ENCODE data around the gene CDON.

CDON gene

GRCh38 chr11:125979511-125979910 lies 83.2 kb downstream of the CDON start:
- Histone ChIP-seq H2AK5ac (ENCODE audit: low read length) (no peak overlapping the region), H2BK120ac (ENCODE audit: low read depth, low read length) (no peak overlapping the region), H3K79me1 (ENCODE audit: low read length) (no peaks in the 10 kb centered on the region), H3K4me3 (ENCODE audit: low read length) (no peak overlapping the region), H3K4me2 (ENCODE audit: low read length) (no peak overlapping the region), H3K4me1 (ENCODE audit: control insufficient read depth, low read depth, low read length) (no peaks in the 10 kb centered on the region), H3K18ac (ENCODE audit: low read length) (no peak overlapping the region), H3K23ac (ENCODE audit: low read length) (no peak overlapping the region), H2BK15ac (replicated peaks; ENCODE audit: low read depth) (no peak overlapping the region), H3K9ac (ENCODE audit: low read length) (no peak overlapping the region), H3K27ac (ENCODE audit: low read depth, low read length) (no peak overlapping the region), H3K56ac (ENCODE audit: low read length) (no peak overlapping the region), H3K36me3 (ENCODE audit: control insufficient read depth, insufficient read depth, low read length) (peaks cover 2% of the 10 kb centered on the region), H3K27me3 (ENCODE audit: insufficient read depth, low read length, poor library complexity) (no peaks in the 10 kb centered on the region), H4K5ac (ENCODE audit: low read length) (no peak overlapping the region), H2BK5ac (ENCODE audit: low read length) (no peak overlapping the region), H3K79me2 (ENCODE audit: control insufficient read depth, insufficient read depth, low read length) (no peaks in the 10 kb centered on the region), H4K8ac (ENCODE audit: low read depth, low read length) (no peak overlapping the region), H3K4ac (ENCODE audit: low read depth, low read length) (no peak overlapping the region)
- no CpG with 5 or more reads among the region's 3 CpGs for WGBS (ENCODE audit: extremely low coverage, insufficient coverage, low lambda C conversion rate)
- DNase-seq = no peak

- no peak overlapping the region for H3K56ac ChIP-seq (ENCODE audit: low read length)
- H4K5ac ChIP-seq (ENCODE audit: low read length) = no peak overlapping the region
- H4K8ac ChIP-seq (ENCODE audit: low read depth, low read length) = no peak overlapping the region
- no peak overlapping the region for H3K23ac ChIP-seq (ENCODE audit: low read length)
- no peak overlapping the region for H3K27ac ChIP-seq (ENCODE audit: low read depth, low read length)
- H3K27me3 ChIP-seq (ENCODE audit: insufficient read depth, low read length, poor library complexity) = no peaks in the 10 kb centered on the region
- WGBS (ENCODE audit: extremely low coverage, insufficient coverage, low lambda C conversion rate) = no CpG with 5 or more reads among the region's 3 CpGs
- H3K4me1 ChIP-seq (ENCODE audit: control insufficient read depth, low read depth, low read length) = no peaks in the 10 kb centered on the region
- no peak overlapping the region for H3K4me2 ChIP-seq (ENCODE audit: low read length)
- H2AK5ac ChIP-seq (ENCODE audit: low read length) = no peak overlapping the region
- no peak overlapping the region for H3K4ac ChIP-seq (ENCODE audit: low read depth, low read length)
- peaks cover 2% of the 10 kb centered on the region for H3K36me3 ChIP-seq (ENCODE audit: control insufficient read depth, insufficient read depth, low read length)
- H3K79me1 ChIP-seq (ENCODE audit: low read length) = no peaks in the 10 kb centered on the region
- H2BK5ac ChIP-seq (ENCODE audit: low read length) = no peak overlapping the region
- H3K4me3 ChIP-seq (ENCODE audit: low read length) = no peak overlapping the region
- no peak for DNase-seq
- no peak overlapping the region for H3K18ac ChIP-seq (ENCODE audit: low read length)
- no peaks in the 10 kb centered on the region for H3K79me2 ChIP-seq (ENCODE audit: control insufficient read depth, insufficient read depth, low read length)
- no peak overlapping the region for H2BK120ac ChIP-seq (ENCODE audit: low read depth, low read length)
- no peak overlapping the region for H2BK15ac ChIP-seq (replicated peaks; ENCODE audit: low read depth)
- no peak overlapping the region for H3K9ac ChIP-seq (ENCODE audit: low read length)
Measured at GRCh38 chr11:125978778-125979407, 83.8 kb downstream of the CDON start.

- H3K18ac ChIP-seq (ENCODE audit: low read length) = no peak overlapping the region
- H3K27me3 ChIP-seq (ENCODE audit: insufficient read depth, low read length, poor library complexity) = no peaks in the 10 kb centered on the region
- H4K5ac ChIP-seq (ENCODE audit: low read length) = no peak overlapping the region
- H3K9ac ChIP-seq (ENCODE audit: low read length) = no peak overlapping the region
- H2AK5ac ChIP-seq (ENCODE audit: low read length) = no peak overlapping the region
- no peaks in the 10 kb centered on the region for H3K79me2 ChIP-seq (ENCODE audit: control insufficient read depth, insufficient read depth, low read length)
- DNase-seq = no peak
- peaks cover under 1% of the 10 kb centered on the region for H3K36me3 ChIP-seq (ENCODE audit: control insufficient read depth, insufficient read depth, low read length)
- no peak overlapping the region for H3K4ac ChIP-seq (ENCODE audit: low read depth, low read length)
- no peak overlapping the region for H2BK5ac ChIP-seq (ENCODE audit: low read length)
- no peak overlapping the region for H2BK15ac ChIP-seq (replicated peaks; ENCODE audit: low read depth)
- no CpG with 5 or more reads among the region's 6 CpGs for WGBS (ENCODE audit: extremely low coverage, insufficient coverage, low lambda C conversion rate)
- H3K27ac ChIP-seq (ENCODE audit: low read depth, low read length) = no peak overlapping the region
- no peaks in the 10 kb centered on the region for H3K79me1 ChIP-seq (ENCODE audit: low read length)
- H3K4me1 ChIP-seq (ENCODE audit: control insufficient read depth, low read depth, low read length) = no peaks in the 10 kb centered on the region
- no peak overlapping the region for H3K56ac ChIP-seq (ENCODE audit: low read length)
- no peak overlapping the region for H3K4me2 ChIP-seq (ENCODE audit: low read length)
- no peak overlapping the region for H2BK120ac ChIP-seq (ENCODE audit: low read depth, low read length)
- no peak overlapping the region for H4K8ac ChIP-seq (ENCODE audit: low read depth, low read length)
- no peak overlapping the region for H3K4me3 ChIP-seq (ENCODE audit: low read length)
- H3K23ac ChIP-seq (ENCODE audit: low read length) = no peak overlapping the region
Measured at GRCh38 chr11:125978181-125978716, 84.4 kb downstream of the CDON start.

- H3K79me2 ChIP-seq (ENCODE audit: control insufficient read depth, insufficient read depth, low read length) = no peaks in the 10 kb centered on the region
- H3K18ac ChIP-seq (ENCODE audit: low read length) = no peak overlapping the region
- no peak overlapping the region for H2BK5ac ChIP-seq (ENCODE audit: low read length)
- no peak overlapping the region for H3K4me3 ChIP-seq (ENCODE audit: low read length)
- H2AK5ac ChIP-seq (ENCODE audit: low read length) = no peak overlapping the region
- H4K5ac ChIP-seq (ENCODE audit: low read length) = no peak overlapping the region
- whole genome bisulfite sequencing (ENCODE audit: extremely low coverage, insufficient coverage, low lambda C conversion rate) = no CpG with 5 or more reads among the region's 3 CpGs
- H3K4ac ChIP-seq (ENCODE audit: low read depth, low read length) = no peak overlapping the region
- H3K79me1 ChIP-seq (ENCODE audit: low read length) = no peaks in the 10 kb centered on the region
- no peak for DNase-seq
- no peak overlapping the region for H3K56ac ChIP-seq (ENCODE audit: low read length)
- no peak overlapping the region for H3K9ac ChIP-seq (ENCODE audit: low read length)
- no peak overlapping the region for H3K4me2 ChIP-seq (ENCODE audit: low read length)
- no peak overlapping the region for H2BK15ac ChIP-seq (replicated peaks; ENCODE audit: low read depth)
- H3K27me3 ChIP-seq (ENCODE audit: insufficient read depth, low read length, poor library complexity) = no peaks in the 10 kb centered on the region
- no peaks in the 10 kb centered on the region for H3K36me3 ChIP-seq (ENCODE audit: control insufficient read depth, insufficient read depth, low read length)
- no peak overlapping the region for H3K23ac ChIP-seq (ENCODE audit: low read length)
- no peaks in the 10 kb centered on the region for H3K4me1 ChIP-seq (ENCODE audit: control insufficient read depth, low read depth, low read length)
- no peak overlapping the region for H2BK120ac ChIP-seq (ENCODE audit: low read depth, low read length)
- no peak overlapping the region for H4K8ac ChIP-seq (ENCODE audit: low read depth, low read length)
- no peak overlapping the region for H3K27ac ChIP-seq (ENCODE audit: low read depth, low read length)
Measured at GRCh38 chr11:125977333-125977732, 85.3 kb downstream of the CDON start.

- Histone ChIP-seq H3K27ac (ENCODE audit: low read depth, low read length) (no peak overlapping the region), H3K23ac (ENCODE audit: low read length) (no peak overlapping the region), H3K27me3 (ENCODE audit: insufficient read depth, low read length, poor library complexity) (no peaks in the 10 kb centered on the region), H2AK5ac (ENCODE audit: low read length) (no peak overlapping the region), H2BK15ac (replicated peaks; ENCODE audit: low read depth) (no peak overlapping the region), H3K4me3 (ENCODE audit: low read length) (no peak overlapping the region), H3K79me1 (ENCODE audit: low read length) (no peaks in the 10 kb centered on the region), H2BK120ac (ENCODE audit: low read depth, low read length) (no peak overlapping the region), H3K56ac (ENCODE audit: low read length) (no peak overlapping the region), H3K18ac (ENCODE audit: low read length) (no peak overlapping the region), H3K4me1 (ENCODE audit: control insufficient read depth, low read depth, low read length) (no peaks in the 10 kb centered on the region), H3K79me2 (ENCODE audit: control insufficient read depth, insufficient read depth, low read length) (no peaks in the 10 kb centered on the region), H3K4ac (ENCODE audit: low read depth, low read length) (no peak overlapping the region), H4K5ac (ENCODE audit: low read length) (no peak overlapping the region), H2BK5ac (ENCODE audit: low read length) (no peak overlapping the region), H3K9ac (ENCODE audit: low read length) (no peak overlapping the region), H3K4me2 (ENCODE audit: low read length) (no peak overlapping the region), H3K36me3 (ENCODE audit: control insufficient read depth, insufficient read depth, low read length) (no peaks in the 10 kb centered on the region), H4K8ac (ENCODE audit: low read depth, low read length) (no peak overlapping the region)
- no peak for DNase-seq
Measured at GRCh38 chr11:125976156-125976555, 86.5 kb downstream of the CDON start.

- no peak overlapping the region for H3K9ac ChIP-seq (ENCODE audit: low read length)
- no peak overlapping the region for H3K56ac ChIP-seq (ENCODE audit: low read length)
- no peak overlapping the region for H3K4ac ChIP-seq (ENCODE audit: low read depth, low read length)
- no peak overlapping the region for H3K18ac ChIP-seq (ENCODE audit: low read length)
- H2BK5ac ChIP-seq (ENCODE audit: low read length) = no peak overlapping the region
- no CpG with 5 or more reads among the region's 6 CpGs for WGBS (ENCODE audit: extremely low coverage, insufficient coverage, low lambda C conversion rate)
- no peak overlapping the region for H2BK15ac ChIP-seq (replicated peaks; ENCODE audit: low read depth)
- no peaks in the 10 kb centered on the region for H3K79me2 ChIP-seq (ENCODE audit: control insufficient read depth, insufficient read depth, low read length)
- H2BK120ac ChIP-seq (ENCODE audit: low read depth, low read length) = no peak overlapping the region
- no peaks in the 10 kb centered on the region for H3K27me3 ChIP-seq (ENCODE audit: insufficient read depth, low read length, poor library complexity)
- H4K8ac ChIP-seq (ENCODE audit: low read depth, low read length) = no peak overlapping the region
- no peak overlapping the region for H3K4me3 ChIP-seq (ENCODE audit: low read length)
- H2AK5ac ChIP-seq (ENCODE audit: low read length) = no peak overlapping the region
- H3K4me2 ChIP-seq (ENCODE audit: low read length) = no peak overlapping the region
- DNase-seq = no peak
- no peaks in the 10 kb centered on the region for H3K36me3 ChIP-seq (ENCODE audit: control insufficient read depth, insufficient read depth, low read length)
- no peak overlapping the region for H3K27ac ChIP-seq (ENCODE audit: low read depth, low read length)
- no peaks in the 10 kb centered on the region for H3K79me1 ChIP-seq (ENCODE audit: low read length)
- no peak overlapping the region for H4K5ac ChIP-seq (ENCODE audit: low read length)
- H3K4me1 ChIP-seq (ENCODE audit: control insufficient read depth, low read depth, low read length) = no peaks in the 10 kb centered on the region
- no peak overlapping the region for H3K23ac ChIP-seq (ENCODE audit: low read length)
Measured at GRCh38 chr11:125975634-125976033, 87.0 kb downstream of the CDON start.
